GM12878 (cell line): ENCODE results near the gene BTBD9.

Experiments used
- CTCF ChIP-seq, 3 experiments: IDR thresholded peaks in 2 of 3; conservative IDR thresholded peaks in 1 of 3; 2 replicates each; pipeline ENCODE4 v1.5.1; 2011; ENCODE audit warnings: low read depth in 3 of 3, low read length in 3 of 3, mild to moderate bottlenecking in 3 of 3, control low read depth in 2 of 3, moderate library complexity in 2 of 3, inconsistent platforms in 1 of 3, mixed read lengths in 1 of 3; ENCODE audit not compliant: control insufficient read depth in 2 of 3, insufficient read depth in 1 of 3; ENCODE audit errors: extremely low read depth in 1 of 3
- EP300 ChIP-seq, 2 experiments: fragments of 150-350 bp in 1 of 2; IDR thresholded peaks; 2 replicates each; pipeline ENCODE4 v1.6.1; 2011 to 2012; ENCODE audit warnings: low read depth in 2 of 2, low read length in 2 of 2, borderline replicate concordance in 1 of 2, improper control_type of control experiment in 1 of 2, inconsistent platforms in 1 of 2; ENCODE audit not compliant: control insufficient read depth in 1 of 2
- SP1 ChIP-seq: IDR thresholded peaks from one replicate; pipeline ENCODE4 v1.6.1; 2011; ENCODE audit warnings: low read depth, low read length
- SREBF2 ChIP-seq: IDR thresholded peaks from 2 replicates; pipeline ENCODE4 v1.6.1; 2012; ENCODE audit warnings: mild to moderate bottlenecking, low read length

- TF ChIP-seq SP1, result no peak
- TF ChIP-seq SREBF2, result no peak
- no peak for TF ChIP-seq EP300 (IDR thresholded peaks at IDR 0.05; ENCODE audit: borderline replicate concordance in 1 of 2, control insufficient read depth in 1 of 2, low read depth in 2 of 2, low read length in 2 of 2)
- TF ChIP-seq CTCF (IDR thresholded peaks at IDR 0.05 in 2 of 3, conservative IDR thresholded peaks at IDR 0.05 in 1 of 3; ENCODE audit: control insufficient read depth in 2 of 3, extremely low read depth in 1 of 3, insufficient read depth in 1 of 3, low read depth in 3 of 3, low read length in 3 of 3), result no peak
Measured at GRCh38 chr6:38554014-38554413, 85.7 kb downstream of the BTBD9 start.
